OCI-LY1 (cell line): ENCODE measurements around the gene GIMAP7.

Experiments used
- EZH2 ChIP-seq: fragments of 200-600 bp; sonication (generic), shearing (Covaris generic); IDR thresholded peaks from 2 replicates; pipeline ENCODE4 v1.8.0; 2017; ENCODE audit warnings: borderline replicate concordance, mixed run types, mild to moderate bottlenecking, antibody characterized with exemption, low read length, moderate library complexity, mixed read lengths
- TF ChIP-seq, protein P1 (sequence below): fragments of 200-600 bp; sonication (generic), shearing (Covaris generic); IDR thresholded peaks from 2 replicates; pipeline ENCODE4 v1.5.1; 2017; ENCODE audit warnings: mild to moderate bottlenecking, antibody characterized with exemption, low read length, moderate library complexity, mixed read lengths

- TF ChIP-seq, protein P1, sequence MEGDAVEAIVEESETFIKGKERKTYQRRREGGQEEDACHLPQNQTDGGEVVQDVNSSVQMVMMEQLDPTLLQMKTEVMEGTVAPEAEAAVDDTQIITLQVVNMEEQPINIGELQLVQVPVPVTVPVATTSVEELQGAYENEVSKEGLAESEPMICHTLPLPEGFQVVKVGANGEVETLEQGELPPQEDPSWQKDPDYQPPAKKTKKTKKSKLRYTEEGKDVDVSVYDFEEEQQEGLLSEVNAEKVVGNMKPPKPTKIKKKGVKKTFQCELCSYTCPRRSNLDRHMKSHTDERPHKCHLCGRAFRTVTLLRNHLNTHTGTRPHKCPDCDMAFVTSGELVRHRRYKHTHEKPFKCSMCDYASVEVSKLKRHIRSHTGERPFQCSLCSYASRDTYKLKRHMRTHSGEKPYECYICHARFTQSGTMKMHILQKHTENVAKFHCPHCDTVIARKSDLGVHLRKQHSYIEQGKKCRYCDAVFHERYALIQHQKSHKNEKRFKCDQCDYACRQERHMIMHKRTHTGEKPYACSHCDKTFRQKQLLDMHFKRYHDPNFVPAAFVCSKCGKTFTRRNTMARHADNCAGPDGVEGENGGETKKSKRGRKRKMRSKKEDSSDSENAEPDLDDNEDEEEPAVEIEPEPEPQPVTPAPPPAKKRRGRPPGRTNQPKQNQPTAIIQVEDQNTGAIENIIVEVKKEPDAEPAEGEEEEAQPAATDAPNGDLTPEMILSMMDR = no peak
- no peak for TF ChIP-seq EZH2
Observed at GRCh38 chr7:150564006-150564405, 49.3 kb downstream of the GIMAP7 start.
